ENCODE data around the gene AXIN1.

DNA sequence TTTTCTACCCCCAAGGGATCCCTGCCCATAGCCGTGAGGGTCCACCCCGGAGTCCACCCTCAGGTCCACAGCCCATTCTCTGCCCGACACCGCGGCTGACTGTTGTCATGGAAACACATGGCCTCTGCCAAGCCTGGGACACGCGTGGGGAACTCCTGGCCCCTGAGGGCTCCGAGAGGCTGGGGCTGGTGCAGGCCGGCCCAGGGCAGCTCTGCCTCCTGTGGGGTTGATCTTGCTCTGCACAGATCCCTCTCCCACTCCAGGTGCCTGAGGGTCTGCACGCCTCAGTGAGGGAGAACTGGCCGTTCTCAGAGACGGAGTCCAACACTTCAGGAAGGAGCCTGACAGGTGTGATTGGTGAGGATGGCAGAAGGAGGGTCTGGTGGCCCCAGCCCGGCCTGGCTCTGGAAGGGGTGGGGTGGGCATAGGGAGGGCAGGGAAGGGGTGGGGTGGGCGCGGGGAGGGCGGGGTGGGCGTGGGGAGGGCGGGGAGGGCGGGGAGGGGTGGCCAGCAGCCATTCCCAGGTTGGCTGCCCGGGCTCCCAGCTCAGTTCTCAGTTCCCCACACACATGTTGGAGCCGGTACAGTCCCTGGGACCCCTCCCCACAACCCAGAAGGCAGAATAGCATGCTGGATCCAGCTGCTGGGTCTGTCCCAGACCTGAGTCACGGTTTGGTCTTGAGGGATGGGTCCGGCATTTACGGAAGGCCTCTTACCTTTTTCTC lies 11.4 kb upstream of the AXIN1 start:
- TF ChIP-seq POLR2AphosphoS5 (IDR thresholded peaks at IDR 0.05; ENCODE audit: low read depth, low read length) (no peak), SIN3A (IDR thresholded peaks at IDR 0.05; ENCODE audit: borderline replicate concordance, insufficient read depth, low read depth, low read length) (no peak), TCF7L2 (IDR thresholded peaks at IDR 0.05; ENCODE audit: low read depth, low read length) (no peak)
- TF ChIP-seq, protein P1, sequence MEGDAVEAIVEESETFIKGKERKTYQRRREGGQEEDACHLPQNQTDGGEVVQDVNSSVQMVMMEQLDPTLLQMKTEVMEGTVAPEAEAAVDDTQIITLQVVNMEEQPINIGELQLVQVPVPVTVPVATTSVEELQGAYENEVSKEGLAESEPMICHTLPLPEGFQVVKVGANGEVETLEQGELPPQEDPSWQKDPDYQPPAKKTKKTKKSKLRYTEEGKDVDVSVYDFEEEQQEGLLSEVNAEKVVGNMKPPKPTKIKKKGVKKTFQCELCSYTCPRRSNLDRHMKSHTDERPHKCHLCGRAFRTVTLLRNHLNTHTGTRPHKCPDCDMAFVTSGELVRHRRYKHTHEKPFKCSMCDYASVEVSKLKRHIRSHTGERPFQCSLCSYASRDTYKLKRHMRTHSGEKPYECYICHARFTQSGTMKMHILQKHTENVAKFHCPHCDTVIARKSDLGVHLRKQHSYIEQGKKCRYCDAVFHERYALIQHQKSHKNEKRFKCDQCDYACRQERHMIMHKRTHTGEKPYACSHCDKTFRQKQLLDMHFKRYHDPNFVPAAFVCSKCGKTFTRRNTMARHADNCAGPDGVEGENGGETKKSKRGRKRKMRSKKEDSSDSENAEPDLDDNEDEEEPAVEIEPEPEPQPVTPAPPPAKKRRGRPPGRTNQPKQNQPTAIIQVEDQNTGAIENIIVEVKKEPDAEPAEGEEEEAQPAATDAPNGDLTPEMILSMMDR (IDR thresholded peaks at IDR 0.05) = no peak
- TF ChIP-seq, protein P2, sequence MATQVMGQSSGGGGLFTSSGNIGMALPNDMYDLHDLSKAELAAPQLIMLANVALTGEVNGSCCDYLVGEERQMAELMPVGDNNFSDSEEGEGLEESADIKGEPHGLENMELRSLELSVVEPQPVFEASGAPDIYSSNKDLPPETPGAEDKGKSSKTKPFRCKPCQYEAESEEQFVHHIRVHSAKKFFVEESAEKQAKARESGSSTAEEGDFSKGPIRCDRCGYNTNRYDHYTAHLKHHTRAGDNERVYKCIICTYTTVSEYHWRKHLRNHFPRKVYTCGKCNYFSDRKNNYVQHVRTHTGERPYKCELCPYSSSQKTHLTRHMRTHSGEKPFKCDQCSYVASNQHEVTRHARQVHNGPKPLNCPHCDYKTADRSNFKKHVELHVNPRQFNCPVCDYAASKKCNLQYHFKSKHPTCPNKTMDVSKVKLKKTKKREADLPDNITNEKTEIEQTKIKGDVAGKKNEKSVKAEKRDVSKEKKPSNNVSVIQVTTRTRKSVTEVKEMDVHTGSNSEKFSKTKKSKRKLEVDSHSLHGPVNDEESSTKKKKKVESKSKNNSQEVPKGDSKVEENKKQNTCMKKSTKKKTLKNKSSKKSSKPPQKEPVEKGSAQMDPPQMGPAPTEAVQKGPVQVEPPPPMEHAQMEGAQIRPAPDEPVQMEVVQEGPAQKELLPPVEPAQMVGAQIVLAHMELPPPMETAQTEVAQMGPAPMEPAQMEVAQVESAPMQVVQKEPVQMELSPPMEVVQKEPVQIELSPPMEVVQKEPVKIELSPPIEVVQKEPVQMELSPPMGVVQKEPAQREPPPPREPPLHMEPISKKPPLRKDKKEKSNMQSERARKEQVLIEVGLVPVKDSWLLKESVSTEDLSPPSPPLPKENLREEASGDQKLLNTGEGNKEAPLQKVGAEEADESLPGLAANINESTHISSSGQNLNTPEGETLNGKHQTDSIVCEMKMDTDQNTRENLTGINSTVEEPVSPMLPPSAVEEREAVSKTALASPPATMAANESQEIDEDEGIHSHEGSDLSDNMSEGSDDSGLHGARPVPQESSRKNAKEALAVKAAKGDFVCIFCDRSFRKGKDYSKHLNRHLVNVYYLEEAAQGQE (IDR thresholded peaks at IDR 0.05; ENCODE audit: insufficient read depth in 1 of 2, low read depth in 2 of 2, low read length in 1 of 2) = no peak
